Naive thymus-derived CD4-positive, alpha-beta T cell (primary cell): Measurements from ENCODE around the gene BLTP1. TPM values are rescaled to one million over a fixed set of nuclear protein-coding genes. Genes with fewer than 3 reads are reported as not detected.

Experiments used
- ATAC-seq: fragments of 150-1000 bp; cut with Tn5 transposase; 2 replicates; pipeline ENCODE4 v1.10.0; 2021; ENCODE audit warnings: mild to moderate bottlenecking, moderate library complexity
- CTCF ChIA-PET: fragments of 350-600 bp; sonication (Branson Sonifier 250); formaldehyde crosslinking; loops from one replicate; lab custom pipeline; 2021; ENCODE audit warnings: antibody characterized with exemption; lab: Charles Lee
- POLR2A ChIA-PET: fragments of 350-600 bp; sonication (Branson Sonifier 250); formaldehyde crosslinking; loops from one replicate; lab custom pipeline; 2021; ENCODE audit warnings: antibody characterized with exemption, inconsistent platforms; lab: Charles Lee
- DNase-seq, 9 donors: peaks; one replicate each; pipeline versions ENCODE4 v3.0.0 to v3.0.0-alpha.2; 2020 to 2022; ENCODE audit warnings: mixed read lengths in 1 of 9
- H3K27ac ChIP-seq: one replicate; pipeline ENCODE4 v1.7.0; 2013; ENCODE audit warnings: mild to moderate bottlenecking, low read depth, low read length, moderate library complexity
- H3K27me3 ChIP-seq, 2 donors: one replicate each; pipeline ENCODE4 v1.7.0; 2013; ENCODE audit warnings: low read length in 2 of 2, mild to moderate bottlenecking in 2 of 2, moderate library complexity in 2 of 2; ENCODE audit not compliant: control insufficient read depth in 2 of 2, insufficient read depth in 2 of 2
- H3K36me3 ChIP-seq, 3 experiments: 1 replicate in 2 of 3; 2 replicates in 1 of 3; pipeline ENCODE4 v1.7.0; 2013; ENCODE audit warnings: low read length in 3 of 3, mild to moderate bottlenecking in 3 of 3, moderate library complexity in 1 of 3; ENCODE audit not compliant: insufficient read depth in 3 of 3, control insufficient read depth in 2 of 3
- H3K4me1 ChIP-seq, 2 donors: one replicate each; pipeline ENCODE4 v1.7.0; 2013; ENCODE audit warnings: low read length in 2 of 2, mild to moderate bottlenecking in 2 of 2, moderate library complexity in 1 of 2; ENCODE audit not compliant: control insufficient read depth in 2 of 2, insufficient read depth in 2 of 2
- H3K4me3 ChIP-seq: 2 replicates; pipeline ENCODE4 v1.7.0; 2013; ENCODE audit warnings: mild to moderate bottlenecking, low read length
- H3K9me3 ChIP-seq, 3 experiments: 1 replicate in 2 of 3; 2 replicates in 1 of 3; pipeline ENCODE4 v1.7.0; 2013; ENCODE audit warnings: low read length in 3 of 3; ENCODE audit not compliant: control insufficient read depth in 2 of 3
- H3K27ac Mint-ChIP-seq, 9 donors: one replicate each; pipeline ENCODE4 v1.8.0; 2020 to 2022; ENCODE audit warnings: mixed read lengths in 9 of 9, mild to moderate bottlenecking in 8 of 9, moderate library complexity in 5 of 9, inconsistent platforms in 2 of 9
- H3K27me3 Mint-ChIP-seq, 5 donors: one replicate each; pipeline ENCODE4 v1.8.0; 2021 to 2022; ENCODE audit warnings: mixed read lengths in 5 of 5, mild to moderate bottlenecking in 1 of 5
- H3K36me3 Mint-ChIP-seq, 5 donors: one replicate each; pipeline ENCODE4 v1.8.0; 2020 to 2022; ENCODE audit warnings: mixed read lengths in 5 of 5, mild to moderate bottlenecking in 3 of 5, inconsistent platforms in 1 of 5
- H3K4me1 Mint-ChIP-seq, 7 donors: one replicate each; pipeline ENCODE4 v1.8.0; 2020 to 2022; ENCODE audit warnings: mixed read lengths in 7 of 7, mild to moderate bottlenecking in 3 of 7, inconsistent platforms in 1 of 7
- H3K4me3 Mint-ChIP-seq, 10 donors: one replicate each; pipeline ENCODE4 v1.8.0; 2020 to 2022; ENCODE audit warnings: mild to moderate bottlenecking in 10 of 10, mixed read lengths in 10 of 10, moderate library complexity in 6 of 10, inconsistent platforms in 2 of 10
- H3K9me3 Mint-ChIP-seq, 11 donors: one replicate each; pipeline ENCODE4 v1.8.0; 2020 to 2022; ENCODE audit warnings: mixed read lengths in 11 of 11, mild to moderate bottlenecking in 4 of 11, inconsistent platforms in 1 of 11, moderate library complexity in 1 of 11
- intact Hi-C, 2 donors: fragments of 100-400 bp; cut with micrococcal nuclease; formaldehyde crosslinking; loops; one replicate each; pipeline ENCODE4 v1.15.1; 2023
- polyA plus RNA-seq, 2 donors: library from polyadenylated mRNA; unstranded; fragments of 300-500 nt; fragmentation: Illumina TruSeq; gene quantifications; one replicate each; pipeline ENCODE4 v1.2.3, GENCODE V29; 2021
- total RNA-seq, 6 experiments: library from RNA in 5 of 6; stranded (reverse) in 5 of 6; gene quantifications; 1 replicate in 5 of 6; 2 replicates in 1 of 6; pipeline ENCODE4 v1.2.3 and lab custom pipeline; 2021 to 2026

The BLTP1 gene
- total and polyA plus RNA-seq, 7 experiments from 2014 or later = 6.8 to 86.6 (median 63.7) TPM

DNA sequence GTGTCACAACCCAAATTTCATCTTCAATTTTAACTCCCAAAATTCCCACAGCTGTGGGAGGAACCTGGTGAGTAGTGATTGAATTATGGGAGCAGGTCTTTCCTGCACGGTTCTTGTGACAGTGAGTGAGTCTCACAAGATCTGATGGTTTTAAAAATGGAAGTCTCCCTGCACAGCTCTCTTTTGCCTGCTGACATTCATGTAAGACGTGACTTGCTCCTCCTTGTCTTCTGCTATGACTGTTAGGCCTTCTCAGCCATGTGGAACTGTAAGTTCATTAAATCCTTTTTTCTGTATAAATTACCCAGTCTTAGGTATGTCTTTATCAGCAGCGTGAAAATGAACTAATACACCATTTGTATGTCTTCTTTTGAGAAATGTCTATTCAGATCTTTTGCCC, 13.0 kb upstream of the BLTP1 start:
- Mint-ChIP-seq H3K36me3 (peaks cover 0 to 6% (median 0%) of the 10 kb centered on the region in 5 donors), H3K9me3 (peaks cover 0 to 3% (median 0%) of the 10 kb centered on the region in 11 donors), H3K27ac (no peak overlapping the region), H3K4me3 (no peak overlapping the region), H3K4me1 (no peaks in the 10 kb centered on the region), H3K27me3 (peaks cover 0 to 26% (median 0%) of the 10 kb centered on the region in 5 donors)
- intact Hi-C loops = no loop called here
- ATAC-seq (no peak), DNase-seq (no peak)
- CTCF ChIA-PET = interaction anchor here (0.6 kb wide), 2 partner anchors 21 to 133 kb away, joined by 3 to 9 read pairs; no protein-coding TSS in a partner anchor
- Histone ChIP-seq H3K36me3 (no peaks in the 10 kb centered on the region), H3K27ac (no peak overlapping the region), H3K27me3 (no peaks in the 10 kb centered on the region), H3K9me3 (no peaks in the 10 kb centered on the region), H3K4me1 (no peaks in the 10 kb centered on the region), H3K4me3 (no peak overlapping the region)
- POLR2A ChIA-PET = interaction anchor here (1.8 kb wide), 1 partner anchor 8 kb away, joined by 4 read pairs; no protein-coding TSS in a partner anchor

DNA sequence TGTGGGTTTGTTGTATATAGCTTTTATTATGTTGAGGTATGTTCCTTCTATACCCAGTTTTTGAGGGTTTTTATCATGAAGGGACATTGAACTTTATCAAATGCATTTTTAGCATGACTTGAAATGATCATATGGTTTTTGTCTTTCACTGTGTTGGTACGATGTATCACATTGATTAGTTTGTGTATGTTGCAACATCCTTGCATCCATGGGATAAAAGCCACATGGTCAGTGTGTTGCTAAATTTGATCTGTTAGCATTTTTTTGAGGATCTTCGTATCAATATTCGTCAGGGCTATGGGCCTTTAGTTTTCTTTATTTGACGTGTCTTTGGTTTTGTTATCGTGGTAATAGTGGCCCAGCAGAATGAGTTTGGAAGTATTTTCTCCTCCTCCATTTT, 11.3 kb upstream of the BLTP1 start:
- no peaks in the 10 kb centered on the region for H3K4me1 ChIP-seq
- no peaks in the 10 kb centered on the region for H3K27me3 ChIP-seq
- Mint-ChIP-seq H3K36me3 (peaks cover 0 to 6% (median 0%) of the 10 kb centered on the region in 5 donors), H3K27me3 (peaks cover 0 to 31% (median 6%) of the 10 kb centered on the region in 5 donors), H3K27ac (no peak overlapping the region), H3K9me3 (peaks cover 0 to 4% (median 0%) of the 10 kb centered on the region in 11 donors), H3K4me3 (no peak overlapping the region), H3K4me1 (no peaks in the 10 kb centered on the region)
- ChIA-PET POLR2A (interaction anchor here (1.8 kb wide), 1 partner anchor 10 kb away, joined by 4 read pairs; no protein-coding TSS in a partner anchor), CTCF (no interaction called here)
- ATAC-seq (no peak), DNase-seq (no peak)
- intact Hi-C loops = no loop called here
- H3K4me3 ChIP-seq = no peak overlapping the region
- H3K9me3 ChIP-seq = no peaks in the 10 kb centered on the region
- H3K27ac ChIP-seq = no peak overlapping the region
- no peaks in the 10 kb centered on the region for H3K36me3 ChIP-seq

DNA sequence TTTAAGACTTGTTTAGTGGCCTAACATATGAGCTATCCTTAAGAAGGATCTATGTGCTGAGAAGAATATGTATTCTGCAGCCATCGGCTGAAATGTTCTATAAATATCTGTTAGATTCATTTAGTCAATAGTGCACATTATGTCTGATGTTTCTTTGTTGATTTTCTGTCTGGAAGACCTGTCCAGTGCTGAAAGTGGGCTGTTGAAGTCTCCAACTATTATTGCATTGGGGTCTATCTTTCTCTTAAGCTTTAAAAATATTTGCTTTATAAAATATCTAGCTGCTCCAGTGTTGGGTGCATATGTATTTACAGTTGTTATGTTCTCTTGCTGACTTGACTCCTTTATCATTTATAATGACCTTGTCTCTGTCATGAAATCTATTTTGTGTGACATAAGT, 9.4 kb upstream of the BLTP1 start:
- CTCF ChIA-PET = no interaction called here
- no peak overlapping the region for H3K4me3 Mint-ChIP-seq

DNA sequence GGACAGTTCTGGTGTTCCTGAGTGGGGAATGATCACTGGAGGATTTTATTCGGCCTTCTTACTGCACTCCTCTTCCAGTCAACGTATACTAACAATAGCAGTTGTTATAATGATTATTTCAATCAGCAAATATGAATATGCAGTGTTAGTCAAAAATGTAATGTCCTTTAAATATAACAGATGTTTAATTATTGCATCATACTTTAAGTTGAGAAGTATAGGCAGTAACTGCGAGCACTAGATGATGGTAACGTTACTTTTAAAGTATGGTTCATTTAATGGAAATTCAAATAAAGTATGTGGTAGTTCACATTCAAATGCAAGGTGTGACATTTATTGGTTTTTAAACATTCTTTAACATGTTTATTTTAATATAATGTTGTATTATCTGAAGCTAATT, 5.5 kb upstream of the BLTP1 start:
- peaks cover 0 to 19% (median 10%) of the 10 kb centered on the region in 5 donors for H3K27me3 Mint-ChIP-seq
- intact Hi-C loops = no loop called here
- Histone ChIP-seq H3K27ac (no peak overlapping the region), H3K9me3 (no peaks in the 10 kb centered on the region), H3K36me3 (no peaks in the 10 kb centered on the region), H3K4me3 (no peak overlapping the region), H3K4me1 (peaks cover 9 to 12% of the 10 kb centered on the region in 2 donors), H3K27me3 (no peaks in the 10 kb centered on the region)
- peaks cover 0 to 6% (median 0%) of the 10 kb centered on the region in 11 donors for H3K9me3 Mint-ChIP-seq
- ATAC-seq (no peak), DNase-seq (no peak)
- H3K36me3 Mint-ChIP-seq = peaks cover 0 to 8% (median 0%) of the 10 kb centered on the region in 5 donors
- POLR2A ChIA-PET = no interaction called here
- H3K27ac Mint-ChIP-seq = no peak overlapping the region
- H3K4me1 Mint-ChIP-seq = peaks cover 13 to 39% (median 28%) of the 10 kb centered on the region in 7 donors
- CTCF ChIA-PET = no interaction called here
- no peak overlapping the region for H3K4me3 Mint-ChIP-seq

More for the DNA sequence above, 9.4 kb upstream of the BLTP1 start:
- Histone ChIP-seq H3K9me3 (no peaks in the 10 kb centered on the region), H3K27ac (no peak overlapping the region), H3K36me3 (no peaks in the 10 kb centered on the region), H3K4me1 (no peaks in the 10 kb centered on the region), H3K4me3 (no peak overlapping the region), H3K27me3 (no peaks in the 10 kb centered on the region)
- Mint-ChIP-seq H3K4me1 (peaks cover 0 to 7% (median 5%) of the 10 kb centered on the region in 7 donors), H3K27me3 (peaks cover 0 to 31% (median 10%) of the 10 kb centered on the region in 5 donors), H3K36me3 (peaks cover 0 to 8% (median 0%) of the 10 kb centered on the region in 5 donors), H3K9me3 (peaks cover 0 to 4% (median 0%) of the 10 kb centered on the region in 11 donors), H3K27ac (no peak overlapping the region)
- POLR2A ChIA-PET = no interaction called here
- intact Hi-C loops = no loop called here
- DNase-seq (no peak), ATAC-seq (no peak)

DNA sequence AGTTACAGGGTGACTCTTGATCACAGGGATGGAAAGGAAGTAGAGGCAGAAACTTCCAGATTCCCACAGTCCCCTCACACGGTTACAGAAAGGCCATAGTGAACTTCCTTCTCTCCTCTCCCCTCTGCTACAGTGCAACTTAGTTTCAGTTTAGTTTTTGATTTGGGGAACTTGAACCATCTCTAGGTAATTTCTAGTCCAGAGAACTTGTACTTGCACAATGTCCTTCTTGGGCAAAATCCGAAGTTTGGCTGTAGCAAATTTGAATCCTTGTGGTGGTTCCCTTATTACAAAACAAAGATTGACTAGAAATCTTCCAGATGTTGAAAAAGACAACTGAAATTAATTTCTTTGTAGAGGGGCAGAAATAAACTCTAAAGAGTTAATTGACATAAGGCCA, 1.2 kb upstream of the BLTP1 start:
- peaks cover 0 to 8% (median 0%) of the 10 kb centered on the region in 5 donors for H3K27me3 Mint-ChIP-seq
- DNase-seq (peak in 4 of 9 donors; percentile 18 to 40 (median 20)), ATAC-seq (no peak)
- H3K36me3 ChIP-seq = peaks cover 0 to 4% (median 0%) of the 10 kb centered on the region in 3 experiments
- peaks cover 16 to 21% of the 10 kb centered on the region in 2 donors for H3K4me1 ChIP-seq
- no peaks in the 10 kb centered on the region for H3K27me3 ChIP-seq
- CTCF ChIA-PET = no interaction called here
- H3K9me3 ChIP-seq = no peaks in the 10 kb centered on the region
- peak overlapping the region; percentile 79 to 98 (median 98) for H3K4me3 Mint-ChIP-seq
- peaks cover 0 to 2% (median 0%) of the 10 kb centered on the region in 11 donors for H3K9me3 Mint-ChIP-seq
- peak overlapping the region; percentile 85 for H3K27ac ChIP-seq
- POLR2A ChIA-PET = interaction anchor here (0.6 to 2.7 kb wide), 3 partner anchors 20 to 162 kb away, joined by 3 to 19 read pairs (median 5); no protein-coding TSS in a partner anchor
- intact Hi-C loops = loop anchor here (1.0 to 10.0 kb wide), 6 partner anchors 20 to 1246 kb away; partner anchors contain the start of genes EXOSC9 (in 1 of the 2), IL2 (in 1 of the 2) and SPRY1 (in 1 of the 2)
- H3K4me1 Mint-ChIP-seq = peaks cover 29 to 73% (median 59%) of the 10 kb centered on the region in 7 donors
- peaks cover 3 to 15% (median 6%) of the 10 kb centered on the region in 5 donors for H3K36me3 Mint-ChIP-seq
- H3K4me3 ChIP-seq = peak overlapping the region; percentile 96
- H3K27ac Mint-ChIP-seq = peak overlapping the region; percentile 90 to 100 (median 97)

DNA sequence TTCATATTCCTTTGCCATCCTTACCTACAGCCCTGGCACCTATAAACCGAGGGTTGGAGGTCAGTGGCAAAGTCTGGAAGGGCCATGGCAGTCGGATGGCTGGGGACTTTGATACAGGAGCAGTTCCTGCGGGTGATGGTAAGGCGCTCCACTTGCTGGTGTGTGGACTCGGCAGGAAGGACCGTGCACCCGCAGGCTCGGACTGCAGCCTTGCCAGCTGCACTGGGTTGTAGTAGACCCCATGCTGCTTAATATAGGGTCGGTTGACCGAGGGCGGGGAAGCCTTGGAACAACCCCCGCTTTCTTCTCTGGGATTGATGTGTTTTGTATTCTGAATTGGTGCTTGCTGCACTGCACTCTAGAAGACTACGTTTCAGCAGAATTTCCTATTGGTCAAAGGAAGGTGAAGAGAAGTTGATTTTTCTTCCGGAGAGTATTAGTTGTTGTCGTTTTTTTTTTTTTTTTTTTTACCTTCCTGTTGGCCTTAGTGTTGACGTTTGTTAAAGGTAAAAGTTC, 638 bp downstream of the BLTP1 start:
- DNase-seq = peak in 2 of 9 donors; percentile 18 to 45
- peaks cover 24 to 31% of the 10 kb centered on the region in 2 donors for H3K4me1 ChIP-seq
- H3K27me3 Mint-ChIP-seq = no peaks in the 10 kb centered on the region
- H3K9me3 Mint-ChIP-seq = peaks cover 0 to 2% (median 0%) of the 10 kb centered on the region in 11 donors
- H3K27me3 ChIP-seq = no peaks in the 10 kb centered on the region
- H3K27ac Mint-ChIP-seq = peak overlapping the region; percentile 63 to 98 (median 90)
- peaks cover 43 to 86% (median 77%) of the 10 kb centered on the region in 7 donors for H3K4me1 Mint-ChIP-seq
- ChIA-PET POLR2A (interaction anchor here (1.2 to 2.7 kb wide), 4 partner anchors 17 to 353 kb away, joined by 3 to 19 read pairs (median 5); no protein-coding TSS in a partner anchor), CTCF (no interaction called here)
- no peaks in the 10 kb centered on the region for H3K9me3 ChIP-seq
- peaks cover 5 to 29% (median 22%) of the 10 kb centered on the region in 5 donors for H3K36me3 Mint-ChIP-seq
- peaks cover 0 to 7% (median 0%) of the 10 kb centered on the region in 3 experiments for H3K36me3 ChIP-seq
- peak overlapping the region; percentile 85 for H3K27ac ChIP-seq
- H3K4me3 ChIP-seq = peak overlapping the region; percentile 96
- intact Hi-C loops = loop anchor here (1.0 to 10.0 kb wide), 14 partner anchors 21 to 1245 kb away; partner anchors contain the start of genes BBS7 (in 2 of the 2), BBS12 (in 1 of the 2), CCNA2 (in 1 of the 2) and IL2 (in 1 of the 2)
- H3K4me3 Mint-ChIP-seq = peak overlapping the region; percentile 79 to 98 (median 98)
- ATAC-seq = peak; percentile 28
